ENCODE data around the gene MAPK8.

- TF ChIP-seq ARNT (IDR thresholded peaks at IDR 0.05) (no peak), BHLHE40 (IDR thresholded peaks at IDR 0.05; ENCODE audit: borderline replicate concordance) (no peak), SP1 (IDR thresholded peaks at IDR 0.05) (no peak)
These were observed 141.1 kb downstream of the MAPK8 start for GRCh38 chr10:48447356-48448215.
